Left lung (tissue), 10 donors: ENCODE data around the gene ARHGAP5. TPM values are rescaled to one million over a fixed set of nuclear protein-coding genes. Genes with fewer than 3 reads are reported as not detected.

ENCODE experiments used
- ATAC-seq: fragments of 200-7000 bp; cut with Tn5 transposase; one replicate; pipeline ENCODE4 v1.9.1; 2020; ENCODE audit warnings: moderate library complexity
- DNase-seq, 4 donors: peaks; one replicate each; pipeline ENCODE4 v3.0.0-alpha.2; 2013 to 2020
- H3K27ac ChIP-seq, 2 donors: fragments of 200-600 bp; sonication (generic) in 1 of 2; one replicate each; pipeline versions ENCODE4 v1.5.0 to v1.8.0; 2020 to 2021
- H3K27me3 ChIP-seq, 2 donors: fragments of 200-600 bp; sonication (generic) in 1 of 2; one replicate each; pipeline versions ENCODE4 v1.5.0 to v1.8.0; 2020 to 2021
- H3K36me3 ChIP-seq, 2 donors: fragments of 200-600 bp; sonication (generic) in 1 of 2; one replicate each; pipeline versions ENCODE4 v1.5.0 to v1.8.0; 2020 to 2021
- H3K4me1 ChIP-seq, 2 donors: fragments of 200-600 bp; one replicate each; pipeline ENCODE4 v1.8.0; 2021
- H3K4me3 ChIP-seq, 2 donors: fragments of 200-600 bp; sonication (generic) in 1 of 2; one replicate each; pipeline versions ENCODE4 v1.5.0 to v1.8.0; 2020 to 2021; ENCODE audit warnings: mild to moderate bottlenecking in 1 of 2
- H3K9me3 ChIP-seq, 2 donors: fragments of 200-600 bp; sonication (generic) in 1 of 2; one replicate each; pipeline versions ENCODE4 v1.5.0 to v1.8.0; 2020 to 2021
- CTCF ChIP-seq, 2 donors: fragments of 200-600 bp; sonication (generic) in 1 of 2; IDR thresholded peaks; one replicate each; pipeline versions ENCODE4 v1.5.0 to v1.8.0; 2021; ENCODE audit warnings: antibody characterized with exemption in 2 of 2
- intact Hi-C, 2 donors: fragments of 100-400 bp; cut with DNase I; formaldehyde crosslinking; loops; one replicate each; pipeline versions ENCODE4 v1.11.2 to v1.14.2; 2022
- polyA plus RNA-seq, 6 donors: library from polyadenylated mRNA; unstranded; fragments of 120-200 nt; gene quantifications; one replicate each; pipeline ENCODE4 v1.2.1, GENCODE V29; 2013; ENCODE audit not compliant: insufficient read length in 6 of 6
- total RNA-seq, 2 donors: library from RNA; stranded (reverse); fragmentation: NEBNext Ultra II Directional; extraction: Animal tissue kit (Norgen Biotek cat#: 25700); gene quantifications; one replicate each; pipeline ENCODE4 v1.2.1, GENCODE V29; 2021
- donor health status: DM: no; HTN: yes; CAD: no.
- donor health status: DM: no; HTN: no; CAD: no.

ARHGAP5 gene
- total and polyA plus RNA-seq, 8 donors: 74.4 to 103 (median 91.4) TPM

DNA sequence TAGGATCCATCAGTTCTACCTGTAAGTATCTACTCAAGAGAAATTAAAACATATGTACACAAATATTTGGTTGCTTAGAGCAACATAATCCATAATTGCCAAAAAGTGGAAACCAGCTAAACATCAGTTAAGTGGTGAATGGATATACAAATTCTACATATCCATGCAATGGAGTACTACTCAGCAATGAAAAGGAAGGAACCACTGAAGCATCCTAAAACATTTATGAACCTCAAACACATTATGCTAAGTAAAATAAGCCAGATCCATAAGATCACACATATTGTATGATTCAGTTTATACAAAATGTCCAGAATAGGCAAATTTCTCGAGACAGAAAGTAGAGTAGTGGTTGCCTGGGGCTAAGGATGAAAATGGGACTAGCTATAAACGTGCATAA, 8.4 kb upstream of the ARHGAP5 start:
- Histone ChIP-seq H3K36me3 (no peaks in the 10 kb centered on the region), H3K27me3 (no peaks in the 10 kb centered on the region), H3K27ac (no peak overlapping the region), H3K9me3 (no peaks in the 10 kb centered on the region), H3K4me3 (no peak overlapping the region), H3K4me1 (no peaks in the 10 kb centered on the region)
- no peak for ATAC-seq
- TF ChIP-seq CTCF (IDR thresholded peaks at IDR 0.05): no peak
- no peak for DNase-seq
- intact Hi-C loops: no loop called here

DNA sequence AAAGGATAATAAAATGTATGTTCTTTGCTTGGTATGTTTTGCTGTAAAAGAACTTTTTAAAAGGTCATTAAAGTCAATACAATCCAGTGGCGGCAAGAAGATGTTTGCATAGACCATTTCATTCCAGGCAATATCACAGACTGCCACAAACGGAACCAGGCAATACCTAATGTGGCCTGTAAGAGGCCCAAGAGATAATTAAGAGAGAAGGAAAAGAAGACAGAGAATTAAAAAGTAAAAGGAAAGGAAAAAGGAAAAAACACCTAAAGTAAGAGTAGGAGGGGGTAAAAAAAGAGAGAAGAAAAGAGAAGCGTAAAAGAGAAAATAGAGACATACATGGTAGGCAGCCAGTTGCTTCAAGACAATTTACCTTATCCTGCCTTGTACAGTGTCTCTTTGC, 6.8 kb upstream of the ARHGAP5 start:
- H3K36me3 ChIP-seq: no peaks in the 10 kb centered on the region
- TF ChIP-seq CTCF (IDR thresholded peaks at IDR 0.05): no peak
- H3K4me3 ChIP-seq: no peak overlapping the region
- H3K4me1 ChIP-seq: peaks cover 0 to 5% of the 10 kb centered on the region in 2 donors
- ATAC-seq (no peak), DNase-seq (no peak)
- H3K27ac ChIP-seq: no peak overlapping the region
- intact Hi-C loops: loop anchor here in 1 of 2 donors (5.0 kb wide), 1 partner anchor 182 kb away; no protein-coding TSS in a partner anchor
- H3K27me3 ChIP-seq: no peaks in the 10 kb centered on the region
- no peaks in the 10 kb centered on the region for H3K9me3 ChIP-seq

GRCh38 chr14:32072676-32073075, 4.4 kb upstream of the ARHGAP5 start:
- TF ChIP-seq CTCF (IDR thresholded peaks at IDR 0.05): no peak
- DNase-seq (no peak), ATAC-seq (no peak)
- H3K36me3 ChIP-seq: no peaks in the 10 kb centered on the region
- no peaks in the 10 kb centered on the region for H3K9me3 ChIP-seq
- intact Hi-C loops: loop anchor here in 1 of 2 donors (5.0 kb wide), 1 partner anchor 180 kb away; no protein-coding TSS in a partner anchor
- H3K27ac ChIP-seq: no peak overlapping the region
- no peak overlapping the region for H3K4me3 ChIP-seq
- no peaks in the 10 kb centered on the region for H3K27me3 ChIP-seq
- H3K4me1 ChIP-seq: peaks cover 0 to 7% of the 10 kb centered on the region in 2 donors

DNA sequence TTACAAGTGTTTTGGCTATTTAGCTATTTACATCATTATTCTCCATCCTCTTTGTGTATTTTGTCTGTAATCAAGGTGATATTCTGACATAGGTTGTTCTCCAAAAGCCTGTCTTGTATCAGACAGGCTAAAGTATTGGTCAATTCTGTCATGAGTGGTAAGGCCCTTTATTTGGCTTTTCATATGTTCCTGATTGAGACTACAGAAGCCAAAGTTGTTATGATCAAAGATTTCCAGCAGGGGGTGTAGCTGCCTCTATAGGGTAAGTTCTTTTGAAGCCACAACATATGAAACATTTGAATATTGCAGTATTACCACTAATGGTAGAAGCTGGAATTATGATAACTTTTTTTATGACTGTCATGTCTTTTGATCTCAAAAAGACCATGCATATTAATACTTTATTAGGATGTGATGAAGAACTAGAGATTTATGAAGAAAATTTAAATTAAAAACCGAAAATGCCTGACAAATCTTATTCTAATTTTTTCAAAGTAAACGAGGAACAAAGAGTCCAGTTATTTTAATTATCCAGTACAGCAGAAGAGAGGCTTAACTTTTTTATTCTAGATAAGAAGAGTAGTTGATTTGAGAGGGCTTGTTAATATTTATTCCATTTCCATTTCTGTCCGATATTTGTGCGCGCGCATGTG, 3.4 kb upstream of the ARHGAP5 start:
- no peak for ATAC-seq
- intact Hi-C loops: loop anchor here in 1 of 2 donors (5.0 kb wide), 1 partner anchor 179 kb away; no protein-coding TSS in a partner anchor
- DNase-seq: peak in 2 of 4 donors; percentile 42 to 77

More for the DNA sequence above, 3.4 kb upstream of the ARHGAP5 start:
- H3K36me3 ChIP-seq: no peaks in the 10 kb centered on the region
- H3K27ac ChIP-seq: no peak overlapping the region
- peak; percentile 61 to 79 for TF ChIP-seq CTCF (IDR thresholded peaks at IDR 0.05)
- peaks cover 0 to 10% of the 10 kb centered on the region in 2 donors for H3K4me1 ChIP-seq
- H3K27me3 ChIP-seq: no peaks in the 10 kb centered on the region
- no peaks in the 10 kb centered on the region for H3K9me3 ChIP-seq
- no peak overlapping the region for H3K4me3 ChIP-seq
